GM15510 (cell line): ENCODE data around the gene PPIB.

Experiments
- POLR2A ChIP-seq: IDR thresholded peaks from 3 replicates; pipeline ENCODE4 v1.6.1; 2011; ENCODE audit warnings: borderline replicate concordance; ENCODE audit not compliant: insufficient read length; ENCODE audit errors: extremely low read depth

The PPIB gene

GRCh38 chr15:64149893-64150578, 12.8 kb downstream of the PPIB start:
- no peak for TF ChIP-seq POLR2A

- TF ChIP-seq POLR2A, result no peak
Measured at GRCh38 chr15:64149424-64149823, 13.4 kb downstream of the PPIB start.

- TF ChIP-seq POLR2A, result no peak
Measured at GRCh38 chr15:64148581-64148980, 14.2 kb downstream of the PPIB start.

GRCh38 chr15:64148168-64148567, 14.7 kb downstream of the PPIB start:
- TF ChIP-seq POLR2A, result no peak

DNA sequence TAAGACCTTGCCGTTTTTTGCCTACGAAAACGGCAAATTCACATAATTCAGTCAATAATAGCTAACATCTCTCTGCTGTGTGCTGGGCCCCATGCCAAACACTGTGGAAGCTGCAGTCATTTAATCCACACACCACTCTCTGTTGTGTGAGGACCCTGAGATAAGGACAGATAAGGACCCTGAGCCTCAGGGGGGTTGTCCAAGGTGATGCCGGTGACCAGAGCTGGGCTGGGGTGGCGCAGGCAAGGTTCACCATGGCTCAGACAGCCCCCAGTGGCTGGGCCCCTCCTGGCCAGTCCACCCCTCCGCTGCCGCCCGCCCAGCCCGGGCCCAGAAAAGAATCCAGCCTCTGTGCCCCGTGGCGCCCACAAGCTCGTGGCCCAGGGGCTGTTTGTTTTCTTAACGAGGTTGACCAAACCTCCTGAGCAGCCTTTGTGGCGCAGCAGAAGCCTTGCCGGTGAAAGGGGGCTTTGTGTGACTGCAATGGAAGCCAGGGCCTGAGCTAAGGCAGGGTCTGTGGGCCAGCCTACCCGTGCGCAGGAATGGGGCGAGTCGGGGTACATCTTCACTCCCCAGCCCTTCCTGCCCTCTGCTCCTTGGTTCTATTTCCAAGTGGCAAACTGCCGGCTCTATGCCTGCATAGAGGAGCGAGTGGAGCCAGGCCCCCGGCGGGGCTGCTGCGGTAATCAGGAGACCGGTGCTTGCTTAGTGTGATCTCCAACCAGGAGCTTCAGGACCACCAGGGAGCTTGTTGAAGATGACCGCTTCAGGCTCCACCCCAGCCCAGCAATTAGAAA, 15.7 kb downstream of the PPIB start:
- no peak for TF ChIP-seq POLR2A

GRCh38 chr15:64146520-64146884, 16.3 kb downstream of the PPIB start:
- no peak for TF ChIP-seq POLR2A

DNA sequence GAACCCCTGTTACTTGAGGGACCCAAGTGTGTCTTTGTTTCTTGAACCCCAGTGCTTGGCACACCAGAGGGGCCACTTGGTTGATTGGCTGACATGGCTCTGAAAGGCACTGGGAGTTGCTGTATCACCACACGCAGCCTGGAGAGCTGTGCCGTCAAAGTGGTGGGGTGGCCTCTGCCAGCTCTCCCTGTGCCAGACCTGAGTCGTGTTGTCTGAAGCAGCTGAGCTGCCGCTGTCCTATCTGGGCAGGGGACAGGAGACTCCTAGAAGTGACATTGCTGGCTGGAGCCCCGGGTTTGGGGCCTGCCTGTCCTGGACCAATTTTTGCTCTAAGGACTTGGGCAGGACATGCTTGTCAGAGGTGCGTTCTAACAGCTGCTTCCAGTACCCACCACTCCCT, 16.8 kb downstream of the PPIB start:
- no peak for TF ChIP-seq POLR2A

- TF ChIP-seq POLR2A, result no peak
Measured at GRCh38 chr15:64144565-64145281, 18.1 kb downstream of the PPIB start.

DNA sequence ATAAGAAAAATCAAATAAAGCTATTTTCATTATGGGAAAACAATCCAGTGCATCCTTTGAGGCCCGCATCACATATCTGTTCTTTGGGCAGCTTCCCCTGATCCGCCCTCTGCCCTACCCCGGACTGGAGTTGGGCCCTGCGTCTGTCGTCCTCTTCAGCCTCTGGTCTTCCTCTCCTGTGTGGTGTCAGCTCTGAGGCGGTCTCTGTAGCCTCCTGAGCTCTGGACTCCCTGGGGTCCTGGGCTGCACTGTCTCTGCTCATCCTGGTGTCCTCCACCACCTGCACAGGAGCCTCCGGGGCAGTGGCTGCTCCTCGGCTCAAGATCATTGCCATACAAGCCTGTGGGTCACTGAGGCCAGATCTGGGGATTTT, 18.6 kb downstream of the PPIB start:
- TF ChIP-seq POLR2A, result no peak

DNA sequence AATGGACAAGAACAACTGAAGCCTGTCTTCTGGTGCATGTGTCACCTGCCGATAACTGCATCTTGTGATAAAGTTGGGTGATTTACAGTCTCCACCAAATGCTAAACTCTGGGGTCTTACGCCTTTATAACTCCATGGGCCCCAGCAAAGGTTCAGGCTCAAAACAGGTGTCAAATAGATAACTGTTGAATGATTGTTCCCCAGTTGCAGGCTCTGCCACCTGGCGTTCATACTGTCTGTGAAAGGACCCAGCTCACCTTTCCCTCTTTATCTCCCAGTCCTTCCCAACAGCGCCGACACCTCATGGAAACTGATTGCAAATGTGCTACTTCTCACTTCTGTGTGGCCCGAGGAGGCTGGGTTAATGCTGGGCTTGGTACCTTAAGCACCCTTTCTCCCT, 19.5 kb downstream of the PPIB start:
- no peak for TF ChIP-seq POLR2A

GRCh38 chr15:64141798-64142512, 20.9 kb downstream of the PPIB start:
- TF ChIP-seq POLR2A, result no peak

GRCh38 chr15:64138331-64138941, 24.4 kb downstream of the PPIB start:
- TF ChIP-seq POLR2A, result no peak

DNA sequence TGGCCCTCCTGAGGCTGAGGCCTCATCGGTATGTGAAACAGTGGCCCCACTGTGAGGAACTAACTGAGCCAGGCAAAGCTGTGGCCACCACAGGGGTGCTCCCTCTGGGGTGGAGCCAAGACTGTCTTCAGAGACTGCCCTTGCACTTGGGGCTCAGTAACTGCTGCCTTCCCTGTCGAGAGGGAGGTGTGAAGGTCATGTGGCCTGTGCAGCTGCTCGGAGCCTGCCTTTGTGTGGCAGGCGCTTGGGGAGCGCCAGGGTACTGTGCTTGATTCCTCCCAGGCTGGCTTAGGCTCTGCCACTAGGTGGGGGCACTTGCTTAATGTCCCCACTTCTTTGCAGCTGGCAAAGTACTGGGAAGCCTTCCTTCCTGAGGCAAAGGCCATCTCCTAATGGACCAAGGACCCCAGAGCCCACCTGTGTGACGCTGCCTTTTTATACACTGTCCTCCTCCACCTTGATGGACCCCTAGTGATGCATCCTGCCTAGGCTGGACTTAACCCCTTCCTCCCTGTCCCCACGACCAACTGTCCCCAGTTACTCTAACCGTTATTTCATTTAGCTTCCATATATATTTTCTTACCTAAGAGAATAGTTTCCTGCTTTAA, 25.5 kb downstream of the PPIB start:
- TF ChIP-seq POLR2A, result no peak

- no peak for TF ChIP-seq POLR2A
Measured at GRCh38 chr15:64136347-64136746, 26.5 kb downstream of the PPIB start.
